ENCODE results near the gene KMT2E. TPM values are rescaled to one million over a fixed set of nuclear protein-coding genes. Genes with fewer than 3 reads are reported as not detected.

KMT2E gene
- polyA plus RNA-seq, 3 donors from 2014 or later, result 74.3 to 234 (median 114) TPM

DNA sequence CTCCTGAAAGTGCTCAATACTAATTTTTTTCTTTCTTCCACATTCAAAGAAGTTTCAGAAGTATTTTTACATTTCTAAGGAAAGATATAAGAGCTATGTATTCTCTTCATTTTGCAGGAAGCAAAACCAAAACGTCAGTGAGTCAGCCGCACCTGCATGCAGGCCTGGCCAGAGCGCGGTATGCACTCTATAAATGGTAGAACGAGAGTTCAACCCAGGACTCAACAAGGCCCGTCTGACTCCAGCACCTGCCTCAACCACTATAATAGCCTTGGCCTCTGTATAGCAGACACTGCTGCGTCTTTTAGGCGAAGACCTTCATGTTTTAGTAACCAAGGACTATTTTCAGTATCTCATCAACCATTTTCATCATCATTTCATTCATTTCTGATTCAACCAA lies 113.2 kb downstream of the KMT2E start:
- H3K36me3 Mint-ChIP-seq, result peaks cover 12 to 37% (median 14%) of the 10 kb centered on the region in 3 donors
- no peak overlapping the region for H3K4me3 Mint-ChIP-seq
- peaks cover 0 to 11% (median 4%) of the 10 kb centered on the region in 3 donors for H3K27me3 Mint-ChIP-seq (ENCODE audit: low read depth in 3 of 3)
- no peak for DNase-seq
- H3K4me1 Mint-ChIP-seq, result peaks cover 21 to 38% of the 10 kb centered on the region in 2 donors
- H3K27ac Mint-ChIP-seq, result peak overlapping the region in 3 of 6 donors; percentile 28 to 62 (median 42)
- H3K9me3 Mint-ChIP-seq, result no peaks in the 10 kb centered on the region

DNA sequence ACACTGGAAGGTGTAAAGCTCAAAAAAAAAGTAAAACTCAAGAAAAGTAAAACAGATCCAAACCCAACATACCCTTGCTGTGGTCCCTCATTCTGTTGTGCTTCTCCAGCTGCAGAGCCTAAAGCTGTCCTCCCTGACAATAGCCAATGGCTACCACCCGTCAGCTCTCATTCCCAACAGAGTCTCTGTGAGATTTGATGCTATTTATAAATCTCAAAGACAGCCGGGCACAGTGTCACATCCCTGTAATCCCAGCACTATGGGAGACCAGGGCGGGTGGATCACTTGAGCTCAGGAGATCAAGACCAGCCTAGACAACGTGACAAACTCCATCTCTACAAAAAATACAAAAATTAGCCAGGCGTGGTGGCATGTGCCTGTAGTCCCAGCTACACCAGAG lies 116.0 kb downstream of the KMT2E start:
- no peaks in the 10 kb centered on the region for H3K9me3 Mint-ChIP-seq
- peaks cover 0 to 6% (median 3%) of the 10 kb centered on the region in 3 donors for H3K27me3 Mint-ChIP-seq (ENCODE audit: low read depth in 3 of 3)
- peaks cover 28 to 61% of the 10 kb centered on the region in 2 donors for H3K4me1 Mint-ChIP-seq
- H3K4me3 Mint-ChIP-seq, result no peak overlapping the region
- H3K36me3 Mint-ChIP-seq, result peaks cover 10 to 24% (median 20%) of the 10 kb centered on the region in 3 donors
- H3K27ac Mint-ChIP-seq, result peak overlapping the region in 1 of 6 donors; percentile 40
- no peak for DNase-seq

DNA sequence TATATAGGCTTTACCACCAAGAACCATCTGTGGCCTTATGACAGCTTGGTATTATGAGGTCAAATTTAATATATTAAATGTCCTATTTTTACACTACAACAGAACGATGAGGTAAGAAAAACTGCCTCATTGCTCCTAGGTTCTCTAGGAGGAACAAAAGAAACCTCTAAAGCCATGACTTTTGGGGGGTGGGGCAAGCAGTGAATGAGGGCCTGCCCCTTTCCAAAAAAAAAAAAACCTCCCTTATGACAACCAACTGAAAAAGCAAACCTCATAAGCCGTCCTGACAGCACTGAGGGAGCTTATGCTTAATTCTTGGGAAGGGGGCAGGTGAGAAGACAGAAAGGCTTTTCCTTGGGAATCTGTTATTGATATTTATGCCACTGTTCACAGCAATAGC lies 116.6 kb downstream of the KMT2E start:
- DNase-seq, result no peak
- H3K27me3 Mint-ChIP-seq (ENCODE audit: low read depth in 3 of 3), result peaks cover 0 to 4% (median 3%) of the 10 kb centered on the region in 3 donors
- peaks cover 28 to 63% of the 10 kb centered on the region in 2 donors for H3K4me1 Mint-ChIP-seq
- H3K4me3 Mint-ChIP-seq, result no peak overlapping the region
- H3K36me3 Mint-ChIP-seq, result peaks cover 8 to 20% (median 16%) of the 10 kb centered on the region in 3 donors
- no peaks in the 10 kb centered on the region for H3K9me3 Mint-ChIP-seq
- peak overlapping the region in 2 of 6 donors; percentile 28 to 50 for H3K27ac Mint-ChIP-seq

DNA sequence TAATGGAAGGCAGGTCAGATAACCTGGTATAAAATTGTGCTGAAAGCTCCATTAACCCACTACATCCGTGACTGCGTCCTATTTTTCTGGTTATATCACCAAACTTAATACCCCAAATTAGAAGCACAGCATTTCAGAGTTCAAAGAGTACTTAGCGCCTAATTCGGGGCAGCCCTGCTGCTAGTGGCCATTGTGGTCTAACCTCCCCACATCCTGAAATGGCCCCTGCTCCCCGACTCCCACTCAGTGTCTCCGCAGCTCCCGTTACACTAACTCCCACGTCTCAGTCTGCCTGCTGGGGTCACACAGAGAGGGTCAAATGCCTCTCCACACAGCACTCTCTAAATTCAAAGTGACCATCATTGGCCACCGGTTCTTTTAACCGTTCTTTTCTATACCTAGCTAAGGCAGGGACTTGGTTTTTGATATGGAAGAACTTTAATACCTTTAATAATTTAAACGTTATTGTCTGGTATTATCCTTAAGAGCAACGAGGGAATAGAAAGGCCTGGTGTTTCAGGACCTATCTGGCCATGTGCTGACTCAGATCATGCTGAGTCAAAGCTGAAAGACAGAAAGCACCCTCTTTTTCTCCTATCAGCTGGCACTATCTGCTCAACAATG lies 117.1 kb downstream of the KMT2E start:
- Mint-ChIP-seq H3K27me3 (ENCODE audit: low read depth in 3 of 3) (peaks cover 0 to 4% (median under 1%) of the 10 kb centered on the region in 3 donors), H3K4me3 (peak overlapping the region in 3 of 5 donors; percentile 16 to 47 (median 18)), H3K27ac (peak overlapping the region in 4 of 6 donors; percentile 28 to 73 (median 49)), H3K4me1 (peaks cover 28 to 63% of the 10 kb centered on the region in 2 donors), H3K9me3 (no peaks in the 10 kb centered on the region), H3K36me3 (peaks cover 6 to 15% (median 12%) of the 10 kb centered on the region in 3 donors)
- peak in 2 of 3 donors; percentile 14 to 17 for DNase-seq

DNA sequence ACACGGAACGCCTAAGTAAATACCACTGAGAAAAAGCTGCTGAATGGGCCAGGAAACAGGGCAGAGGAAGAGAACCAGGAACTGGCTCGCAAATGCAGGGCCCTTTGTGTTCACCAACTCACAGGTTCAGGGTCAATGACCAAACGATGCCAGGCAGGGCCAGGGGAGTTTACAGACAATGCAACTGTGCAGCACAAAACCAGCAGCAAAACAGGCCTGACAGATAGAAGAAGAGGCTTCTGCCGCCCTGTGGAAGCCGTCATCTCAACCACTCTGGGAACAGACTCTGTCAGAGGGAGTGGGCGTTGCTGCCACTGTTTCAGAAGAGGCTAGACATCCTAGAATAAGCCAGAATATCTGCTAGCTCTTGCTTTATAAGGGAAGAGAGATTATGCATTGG lies 117.9 kb downstream of the KMT2E start:
- H3K36me3 Mint-ChIP-seq, result peaks cover 4 to 16% (median 10%) of the 10 kb centered on the region in 3 donors
- no peak for DNase-seq
- peaks cover 32 to 70% of the 10 kb centered on the region in 2 donors for H3K4me1 Mint-ChIP-seq
- peaks cover 0 to 3% (median 0%) of the 10 kb centered on the region in 3 donors for H3K27me3 Mint-ChIP-seq (ENCODE audit: low read depth in 3 of 3)
- peak overlapping the region in 1 of 6 donors; percentile 64 for H3K27ac Mint-ChIP-seq
- H3K4me3 Mint-ChIP-seq, result no peak overlapping the region
- no peaks in the 10 kb centered on the region for H3K9me3 Mint-ChIP-seq

DNA sequence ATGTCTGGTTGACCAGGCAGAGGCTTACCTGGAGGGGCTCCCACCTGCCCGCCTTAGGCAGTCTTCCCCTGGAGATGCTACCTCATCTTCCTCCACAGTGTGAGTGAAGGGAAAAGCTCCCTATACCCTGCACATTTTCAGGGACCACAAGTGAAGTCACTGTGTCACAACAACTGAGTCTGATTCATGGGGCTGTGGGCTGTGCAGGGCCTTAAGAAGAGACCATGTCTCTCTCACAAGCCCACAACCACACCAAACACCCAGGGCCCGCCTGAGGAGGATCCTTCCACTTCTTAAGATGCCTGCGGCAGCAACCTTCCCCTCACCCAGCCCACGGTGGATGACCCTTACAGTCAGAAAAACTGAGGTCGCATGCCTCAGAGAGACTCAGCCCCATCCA lies 118.3 kb downstream of the KMT2E start:
- H3K36me3 Mint-ChIP-seq, result peaks cover 4 to 18% (median 10%) of the 10 kb centered on the region in 3 donors
- H3K9me3 Mint-ChIP-seq, result no peaks in the 10 kb centered on the region
- H3K27me3 Mint-ChIP-seq (ENCODE audit: low read depth in 3 of 3), result peaks cover 0 to 3% (median 0%) of the 10 kb centered on the region in 3 donors
- H3K27ac Mint-ChIP-seq, result no peak overlapping the region
- no peak for DNase-seq
- H3K4me3 Mint-ChIP-seq, result no peak overlapping the region
- peaks cover 33 to 72% of the 10 kb centered on the region in 2 donors for H3K4me1 Mint-ChIP-seq

DNA sequence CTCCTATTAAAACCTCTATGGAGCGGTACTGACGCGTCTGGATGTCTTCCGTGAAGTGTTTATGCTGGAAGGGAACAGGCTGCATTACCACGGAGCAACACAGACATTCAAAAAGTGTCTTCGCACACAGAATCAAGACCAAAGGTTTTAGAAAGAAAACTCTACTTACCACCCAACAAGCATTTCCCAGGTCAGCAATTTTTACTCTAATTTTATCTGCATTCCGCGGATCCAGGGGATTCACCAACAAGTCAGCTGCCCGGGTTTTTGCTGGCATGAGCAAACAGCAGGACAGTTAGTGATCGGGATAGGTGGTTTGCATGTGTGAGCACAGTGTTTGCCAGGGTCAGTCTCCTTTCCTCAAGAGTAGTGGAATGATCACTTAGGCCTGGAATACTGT lies 118.8 kb downstream of the KMT2E start:
- Mint-ChIP-seq H3K27me3 (ENCODE audit: low read depth in 3 of 3) (peaks cover 0 to 3% (median 0%) of the 10 kb centered on the region in 3 donors), H3K36me3 (peaks cover 4 to 23% (median 12%) of the 10 kb centered on the region in 3 donors), H3K9me3 (no peaks in the 10 kb centered on the region)

DNA sequence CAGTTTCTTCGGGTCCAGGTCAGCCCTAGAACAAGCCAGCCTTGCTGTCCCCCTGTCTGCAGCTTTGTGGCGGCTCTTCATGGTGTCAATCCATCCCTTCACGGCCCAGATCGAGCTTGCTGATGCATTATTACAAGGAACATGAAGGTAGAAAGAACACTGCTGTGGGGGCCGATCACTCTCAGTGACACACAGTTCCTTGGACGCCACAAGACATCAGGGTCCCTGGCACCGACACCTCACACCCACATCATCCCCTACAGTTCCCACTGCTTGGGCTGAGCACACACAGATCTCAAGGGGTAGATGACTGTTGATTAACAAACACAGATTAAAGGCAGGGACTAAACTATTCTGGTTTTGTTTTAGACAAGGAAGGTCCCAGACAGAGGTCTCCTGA lies 119.4 kb downstream of the KMT2E start:
- Mint-ChIP-seq H3K4me1 (peaks cover 38 to 73% of the 10 kb centered on the region in 2 donors), H3K9me3 (no peaks in the 10 kb centered on the region), H3K36me3 (peaks cover 4 to 26% (median 17%) of the 10 kb centered on the region in 3 donors), H3K27ac (peak overlapping the region in 4 of 6 donors; percentile 8 to 57 (median 21)), H3K27me3 (ENCODE audit: low read depth in 3 of 3) (peaks cover 0 to 3% (median 0%) of the 10 kb centered on the region in 3 donors), H3K4me3 (no peak overlapping the region)
- DNase-seq, result no peak

More for the DNA sequence above, 118.8 kb downstream of the KMT2E start:
- H3K27ac Mint-ChIP-seq, result no peak overlapping the region
- no peak for DNase-seq
- H3K4me1 Mint-ChIP-seq, result peaks cover 36 to 74% of the 10 kb centered on the region in 2 donors
- H3K4me3 Mint-ChIP-seq, result no peak overlapping the region

DNA sequence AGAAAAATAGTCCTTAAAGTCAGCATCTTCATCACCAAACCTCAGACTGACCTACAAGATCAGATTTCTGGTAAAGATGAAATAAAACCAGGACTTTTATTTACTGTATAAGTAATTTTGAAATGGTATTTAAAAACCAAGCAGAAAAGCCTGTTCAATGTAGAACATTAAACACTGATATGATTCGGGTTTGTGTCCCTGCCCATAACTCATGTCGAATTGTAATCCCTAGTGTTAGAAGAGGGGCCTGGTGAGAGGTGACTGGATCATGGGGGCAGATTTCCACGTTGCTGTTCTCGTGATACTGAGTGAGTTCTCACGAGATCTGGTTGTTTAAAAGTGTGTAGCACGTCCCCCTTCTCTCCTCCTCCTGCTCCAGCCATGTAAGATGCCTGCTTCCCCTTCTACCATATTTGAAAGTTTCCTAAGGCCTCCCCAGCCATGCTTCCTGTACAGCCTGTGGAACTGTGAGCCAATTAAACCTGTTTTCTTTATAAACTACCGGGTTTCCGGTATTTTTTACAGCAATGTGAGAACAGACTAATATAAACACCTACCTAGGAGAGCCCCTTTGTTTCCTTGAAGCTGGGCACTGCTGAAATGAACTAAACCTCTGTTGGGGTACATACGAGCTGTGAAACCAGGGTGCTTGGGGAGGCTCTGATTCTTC lies 120.1 kb downstream of the KMT2E start:
- peaks cover 0 to 3% (median 0%) of the 10 kb centered on the region in 3 donors for H3K27me3 Mint-ChIP-seq (ENCODE audit: low read depth in 3 of 3)
- H3K9me3 Mint-ChIP-seq, result no peaks in the 10 kb centered on the region
- no peak for DNase-seq
- peaks cover 4 to 28% (median 22%) of the 10 kb centered on the region in 3 donors for H3K36me3 Mint-ChIP-seq
- H3K4me1 Mint-ChIP-seq, result peaks cover 40 to 73% of the 10 kb centered on the region in 2 donors
- no peak overlapping the region for H3K4me3 Mint-ChIP-seq
- peak overlapping the region in 4 of 6 donors; percentile 13 to 57 (median 44) for H3K27ac Mint-ChIP-seq

DNA sequence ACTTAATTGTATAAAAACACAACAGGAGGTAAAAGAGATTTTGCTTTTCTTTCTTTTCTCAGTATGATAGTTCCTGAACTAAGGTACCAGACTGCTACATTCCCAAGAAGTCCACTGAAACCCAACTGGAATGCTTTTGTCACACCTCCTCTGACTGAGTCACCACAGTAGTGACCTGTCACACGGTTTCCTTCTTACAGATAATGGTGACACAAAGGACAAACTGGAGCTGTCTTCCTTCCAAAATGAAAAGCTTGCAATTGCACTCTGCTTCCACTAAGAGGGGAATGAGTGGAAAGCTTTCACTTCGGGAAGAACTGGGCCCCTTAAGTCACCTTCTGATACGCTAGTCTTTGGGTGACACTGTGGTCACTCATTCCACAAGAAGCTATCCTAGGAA lies 122.2 kb downstream of the KMT2E start:
- Mint-ChIP-seq H3K9me3 (no peaks in the 10 kb centered on the region), H3K36me3 (peaks cover 1 to 29% (median 21%) of the 10 kb centered on the region in 3 donors), H3K27me3 (ENCODE audit: low read depth in 3 of 3) (peaks cover 0 to 3% (median 2%) of the 10 kb centered on the region in 3 donors), H3K4me1 (peaks cover 30 to 58% of the 10 kb centered on the region in 2 donors), H3K27ac (peak overlapping the region in 1 of 6 donors; percentile 42), H3K4me3 (no peak overlapping the region)
- no peak for DNase-seq

DNA sequence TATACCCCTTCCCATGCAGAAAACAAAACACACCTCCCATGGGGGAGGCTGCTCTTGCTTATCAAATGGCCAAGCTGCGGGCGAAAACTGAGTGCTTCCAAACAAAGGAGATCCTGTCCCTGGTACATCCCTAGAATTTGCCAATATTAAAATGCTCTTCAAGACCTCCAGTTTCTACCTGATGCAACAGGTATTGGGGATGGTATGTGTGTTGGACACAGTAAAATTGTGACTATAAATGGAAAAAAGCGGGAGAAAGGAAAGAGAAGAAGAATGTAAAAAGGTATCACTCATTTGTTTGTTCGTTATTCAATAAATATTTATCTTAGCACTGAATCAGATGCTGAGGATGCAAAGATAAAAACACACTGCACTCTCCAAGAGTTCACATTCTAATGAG lies 123.9 kb downstream of the KMT2E start:
- H3K4me3 Mint-ChIP-seq, result no peak overlapping the region
- H3K27me3 Mint-ChIP-seq (ENCODE audit: low read depth in 3 of 3), result peaks cover 0 to 3% (median 2%) of the 10 kb centered on the region in 3 donors
- no peaks in the 10 kb centered on the region for H3K9me3 Mint-ChIP-seq
- peaks cover 24 to 49% of the 10 kb centered on the region in 2 donors for H3K4me1 Mint-ChIP-seq
- no peak for DNase-seq
- peaks cover 5 to 37% (median 27%) of the 10 kb centered on the region in 3 donors for H3K36me3 Mint-ChIP-seq
- H3K27ac Mint-ChIP-seq, result peak overlapping the region in 2 of 6 donors; percentile 1 to 4

DNA sequence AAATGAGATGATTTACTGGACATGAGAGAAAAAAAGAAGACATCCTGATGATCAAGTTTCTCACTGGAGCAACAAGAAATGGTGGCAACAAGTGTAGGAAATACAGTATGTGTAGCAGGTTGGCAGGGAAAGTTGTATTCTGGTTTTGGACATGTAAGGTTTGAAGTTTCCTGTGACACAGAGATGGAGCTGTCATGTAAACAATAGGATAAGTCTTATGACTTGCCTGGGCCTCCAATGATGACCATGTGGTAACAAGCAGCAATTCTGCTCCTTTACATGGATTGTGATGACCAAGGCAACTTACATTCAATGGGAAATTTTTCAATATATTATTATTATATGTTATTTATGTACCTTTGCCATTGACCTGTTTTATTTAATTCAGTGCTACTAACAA lies 125.4 kb downstream of the KMT2E start:
- peaks cover 15 to 37% of the 10 kb centered on the region in 2 donors for H3K4me1 Mint-ChIP-seq
- no peaks in the 10 kb centered on the region for H3K9me3 Mint-ChIP-seq
- peaks cover 5 to 35% (median 21%) of the 10 kb centered on the region in 3 donors for H3K36me3 Mint-ChIP-seq
- H3K27me3 Mint-ChIP-seq (ENCODE audit: low read depth in 3 of 3), result peaks cover 0 to 3% (median 2%) of the 10 kb centered on the region in 3 donors
- no peak for DNase-seq
- no peak overlapping the region for H3K4me3 Mint-ChIP-seq
- peak overlapping the region in 3 of 6 donors; percentile 3 to 47 (median 11) for H3K27ac Mint-ChIP-seq

DNA sequence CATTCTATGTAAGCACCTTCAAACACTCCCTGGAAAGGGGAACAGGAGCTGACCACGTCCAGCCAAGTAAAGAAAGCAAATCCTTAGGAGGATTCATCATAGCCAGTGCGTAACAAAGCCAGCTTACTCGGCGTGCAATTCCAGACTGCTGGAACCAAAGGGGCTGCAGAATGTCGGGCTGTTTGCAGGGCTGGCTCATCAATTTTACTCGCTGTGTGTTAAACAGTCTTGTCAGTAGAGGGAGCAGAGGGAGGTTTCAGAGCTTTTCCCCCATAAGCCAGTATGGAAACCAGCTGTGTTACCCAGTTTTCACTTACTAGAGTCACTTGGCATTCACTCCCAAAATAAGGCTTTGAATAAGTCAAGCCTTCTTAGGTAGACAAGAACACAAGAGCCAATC lies 127.1 kb downstream of the KMT2E start:
- peaks cover 0 to 5% (median 3%) of the 10 kb centered on the region in 3 donors for H3K27me3 Mint-ChIP-seq (ENCODE audit: low read depth in 3 of 3)
- H3K4me1 Mint-ChIP-seq, result peaks cover 15 to 39% of the 10 kb centered on the region in 2 donors
- no peaks in the 10 kb centered on the region for H3K9me3 Mint-ChIP-seq
- peak overlapping the region in 2 of 6 donors; percentile 3 to 41 for H3K27ac Mint-ChIP-seq
- peaks cover 5 to 40% (median 21%) of the 10 kb centered on the region in 3 donors for H3K36me3 Mint-ChIP-seq
- DNase-seq, result peak in 1 of 3 donors; percentile 7
- no peak overlapping the region for H3K4me3 Mint-ChIP-seq

DNA sequence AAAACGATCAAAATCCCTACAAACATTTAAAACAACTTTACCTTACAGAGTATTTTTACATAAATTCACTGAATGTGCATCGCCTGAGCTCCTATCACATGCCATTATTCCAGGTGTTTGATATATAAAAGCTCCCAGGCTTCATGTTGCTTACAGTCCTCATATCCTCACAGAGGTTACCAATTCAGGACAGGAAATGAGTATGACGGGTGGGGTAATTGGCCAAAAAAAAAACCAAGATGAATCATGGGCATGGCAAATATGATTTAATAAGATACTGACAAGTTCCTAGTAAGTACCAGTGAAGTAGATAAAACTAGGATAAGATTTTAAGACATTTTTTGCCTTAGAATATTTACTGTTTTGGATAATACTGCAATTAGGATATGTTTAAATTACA lies 135.8 kb downstream of the KMT2E start:
- DNase-seq, result no peak
- Mint-ChIP-seq H3K27ac (no peak overlapping the region), H3K4me3 (no peak overlapping the region)

More for the DNA sequence above, 135.8 kb downstream of the KMT2E start:
- Mint-ChIP-seq H3K27me3 (ENCODE audit: low read depth in 3 of 3) (peaks cover 0 to 2% (median 0%) of the 10 kb centered on the region in 3 donors), H3K36me3 (peaks cover 0 to 5% (median 0%) of the 10 kb centered on the region in 3 donors), H3K9me3 (no peaks in the 10 kb centered on the region), H3K4me1 (peaks cover 25 to 77% of the 10 kb centered on the region in 2 donors)
